HCT116 (cell line): ENCODE results near the gene DPYSL4. TPM values are rescaled to one million over a fixed set of nuclear protein-coding genes. Genes with fewer than 3 reads are reported as not detected.

Experiments used
- ATAC-seq: fragments of 200-7000 bp; cut with Tn5 transposase; 2 replicates; pipeline ENCODE4 v1.9.1; 2020; ENCODE audit warnings: mild to moderate bottlenecking, moderate library complexity
- BruUV-seq: library from RNA; stranded (reverse); fragments of 400-500 nt; replicated peaks from 2 replicates; lab custom pipeline; 2021; lab: Mats Ljungman, UMichigan
- CTCF ChIA-PET: fragments of 300-600 bp; sonication (Branson Sonifier 250); formaldehyde crosslinking; loops from one replicate; lab custom pipeline; 2021; ENCODE audit warnings: antibody characterized with exemption; lab: Charles Lee
- POLR2A ChIA-PET: fragments of 300-600, 350-600 bp; sonication (Branson Sonifier 250); formaldehyde crosslinking; loops from one replicate; lab custom pipeline; 2021; ENCODE audit warnings: antibody characterized with exemption; lab: Charles Lee
- RAD21 ChIA-PET, 2 experiments: fragments of 300-600 bp; sonication (Branson Sonifier 250); formaldehyde crosslinking; loops; one replicate each; lab custom pipeline; 2023; ENCODE audit warnings: low total read pairs in 2 of 2; ENCODE audit not compliant: uncharacterized antibody in 2 of 2, unreplicated experiment in 2 of 2, low non-redundant PET in 1 of 2; lab: Charles Lee
- DNase-seq: peaks from one replicate; pipeline ENCODE4 v3.0.0-alpha.2; 2010; ENCODE audit warnings: low read depth, low spot score
- H2AFZ ChIP-seq: fragments of 200-600 bp; shearing (Covaris generic), sonication (generic); 2 replicates; pipeline ENCODE4 v1.6.1; 2017; ENCODE audit warnings: low read depth, mixed run types, mixed read lengths, antibody characterized with exemption, low read length; ENCODE audit not compliant: poor library complexity, severe bottlenecking
- H3K27ac ChIP-seq: 2 replicates; pipeline ENCODE4 v1.5.1; 2012; ENCODE audit warnings: low read depth, low read length
- H3K27me3 ChIP-seq: fragments of 200-600 bp; sonication (generic); 2 replicates; pipeline ENCODE4 v1.6.1; 2016; ENCODE audit warnings: mixed run types, low read length, mixed read lengths; ENCODE audit not compliant: insufficient read depth
- H3K36me3 ChIP-seq, 2 experiments: fragments of 200-500 bp in 1 of 2; fragments of 200-600 bp in 1 of 2; sonication (Bioruptor generic) in 1 of 2; sonication (generic) in 1 of 2; 2 replicates each; pipeline versions ENCODE4 v1.5.1 to v1.6.1; 2014 to 2016; ENCODE audit warnings: low read length in 2 of 2, inconsistent platforms in 1 of 2, mixed read lengths in 1 of 2, mixed run types in 1 of 2; ENCODE audit not compliant: insufficient read depth in 2 of 2, control insufficient read depth in 1 of 2
- H3K4me1 ChIP-seq, 2 experiments: fragments of 200-600 bp in 1 of 2; sonication (generic) in 1 of 2; 2 replicates each; pipeline versions ENCODE4 v1.5.1 to v1.6.1; 2012 to 2017; ENCODE audit warnings: low read length in 2 of 2, inconsistent platforms in 1 of 2, mild to moderate bottlenecking in 1 of 2, mixed read lengths in 1 of 2, mixed run types in 1 of 2, moderate library complexity in 1 of 2; ENCODE audit not compliant: insufficient read depth in 2 of 2, control insufficient read depth in 1 of 2
- H3K4me2 ChIP-seq: fragments of 200-600 bp; sonication (generic); 2 replicates; pipeline ENCODE4 v1.6.1; 2017; ENCODE audit warnings: mixed run types, low read length, mixed read lengths
- H3K4me3 ChIP-seq, 2 experiments: fragments of 200-600 bp in 1 of 2; sonication (generic) in 1 of 2; replicated peaks in 1 of 2; 2 replicates each; pipeline ENCODE4 v1.5.1; 2011 to 2016; ENCODE audit warnings: low read length in 2 of 2, control low read depth in 1 of 2, low read depth in 1 of 2, mild to moderate bottlenecking in 1 of 2, mixed read lengths in 1 of 2, mixed run types in 1 of 2
- H3K79me2 ChIP-seq: fragments of 200-600 bp; sonication (generic); 2 replicates; pipeline ENCODE4 v1.6.1; 2017; ENCODE audit warnings: mild to moderate bottlenecking, mixed run types, low read length, moderate library complexity, mixed read lengths; ENCODE audit not compliant: insufficient read depth
- H3K9ac ChIP-seq: fragments of 200-600 bp; sonication (generic); 2 replicates; pipeline ENCODE4 v1.6.1; 2016; ENCODE audit warnings: low read length, mixed read lengths
- H3K9me2 ChIP-seq: fragments of 200-600 bp; sonication (generic), shearing (Covaris generic); 2 replicates; pipeline ENCODE4 v1.6.1; 2017; ENCODE audit warnings: mixed run types, mild to moderate bottlenecking, moderate library complexity; ENCODE audit not compliant: insufficient read depth
- H3K9me3 ChIP-seq, 2 experiments: fragments of 200-500 bp in 1 of 2; fragments of 200-600 bp in 1 of 2; sonication (Bioruptor generic) in 1 of 2; sonication (generic) in 1 of 2; 2 replicates each; pipeline ENCODE4 v1.6.1; 2014 to 2017; ENCODE audit warnings: low read length in 2 of 2, mixed read lengths in 2 of 2, inconsistent platforms in 1 of 2, low read depth in 1 of 2, mild to moderate bottlenecking in 1 of 2, mixed run types in 1 of 2, moderate library complexity in 1 of 2; ENCODE audit not compliant: control insufficient read depth in 1 of 2, insufficient read depth in 1 of 2
- H4K20me1 ChIP-seq: fragments of 200-600 bp; sonication (generic), shearing (Covaris generic); 2 replicates; pipeline ENCODE4 v1.6.1; 2017; ENCODE audit warnings: mixed run types, mild to moderate bottlenecking, moderate library complexity; ENCODE audit not compliant: insufficient read depth
- CBX3 ChIP-seq: IDR thresholded peaks from 2 replicates; pipeline ENCODE4 v1.6.1; 2012; ENCODE audit warnings: low read depth
- CEBPB ChIP-seq: IDR thresholded peaks from 2 replicates; pipeline ENCODE4 v1.6.1; 2012; ENCODE audit warnings: low read depth
- EGR1 ChIP-seq: IDR thresholded peaks from 2 replicates; pipeline ENCODE4 v1.6.1; 2012; ENCODE audit warnings: low read depth
- ELF1 ChIP-seq: IDR thresholded peaks from 2 replicates; pipeline ENCODE4 v1.6.1; 2012; ENCODE audit warnings: low read depth, borderline replicate concordance
- JUND ChIP-seq: IDR thresholded peaks from 2 replicates; pipeline ENCODE4 v1.6.1; 2012
- POLR2A ChIP-seq: IDR thresholded peaks from 2 replicates; pipeline ENCODE4 v1.7.0; 2011; ENCODE audit warnings: borderline replicate concordance; ENCODE audit not compliant: insufficient read depth, insufficient read length; ENCODE audit errors: extremely low read depth
- POLR2AphosphoS5 ChIP-seq: IDR thresholded peaks from 2 replicates; pipeline ENCODE4 v1.6.1; 2011; ENCODE audit warnings: mild to moderate bottlenecking, low read depth, low read length, moderate library complexity
- RAD21 ChIP-seq: IDR thresholded peaks from 2 replicates; pipeline ENCODE4 v1.6.1; 2012; ENCODE audit warnings: low read depth, mild to moderate bottlenecking
- SIN3A ChIP-seq: IDR thresholded peaks from 2 replicates; pipeline ENCODE4 v1.6.1; 2012; ENCODE audit warnings: low read depth
- SRF ChIP-seq: IDR thresholded peaks from 2 replicates; pipeline ENCODE4 v1.6.1; 2012; ENCODE audit warnings: low read depth
- TCF7L2 ChIP-seq: IDR thresholded peaks from 2 replicates; pipeline ENCODE4 v1.7.0; 2011; ENCODE audit warnings: borderline replicate concordance, inconsistent platforms; ENCODE audit not compliant: insufficient read depth, insufficient read length; ENCODE audit errors: extremely low read depth
- YY1 ChIP-seq: IDR thresholded peaks from 2 replicates; pipeline ENCODE4 v1.6.1; 2011; ENCODE audit warnings: low read length, low read depth, moderate library complexity, mild to moderate bottlenecking; ENCODE audit not compliant: insufficient replicate concordance; ENCODE audit errors: extremely low read depth
- ZFX ChIP-seq: fragments of 450-650 bp; IDR thresholded peaks from 2 replicates; pipeline ENCODE4 v1.6.1; 2017
- intact Hi-C: fragments of 100-400 bp; cut with micrococcal nuclease; formaldehyde crosslinking; loops from 2 replicates; pipeline ENCODE4 v1.10.0; 2022
- total RNA-seq: library from RNA; stranded (reverse); gene quantifications from one replicate; pipeline ENCODE4 v1.2.1, GENCODE V29; 2021; ENCODE audit not compliant: unreplicated experiment
- TF ChIP-seq, protein P1 (sequence below): IDR thresholded peaks from 2 replicates; pipeline ENCODE4 v1.6.1; 2012
- TF ChIP-seq, protein P2 (sequence below): IDR thresholded peaks from 2 replicates; pipeline ENCODE4 v1.6.1; 2012
- TF ChIP-seq, protein P3 (sequence below): IDR thresholded peaks from 2 replicates; pipeline ENCODE4 v1.6.1; 2012; ENCODE audit warnings: low read depth
- TF ChIP-seq, protein P4 (sequence below), 3 experiments: fragments of 200-600 bp in 1 of 3; sonication (generic) in 1 of 3; IDR thresholded peaks in 2 of 3; conservative IDR thresholded peaks in 1 of 3; 2 replicates each; pipeline ENCODE4 v1.5.1; 2012 to 2017; ENCODE audit warnings: low read depth in 2 of 3, low read length in 2 of 3, antibody characterized with exemption in 1 of 3, borderline replicate concordance in 1 of 3, control low read depth in 1 of 3, mild to moderate bottlenecking in 1 of 3, mixed read lengths in 1 of 3, mixed run types in 1 of 3, moderate library complexity in 1 of 3; ENCODE audit not compliant: insufficient read depth in 1 of 3

DPYSL4 gene
- total RNA-seq, 1 experiment from 2014 or later = 5.4 TPM

DNA sequence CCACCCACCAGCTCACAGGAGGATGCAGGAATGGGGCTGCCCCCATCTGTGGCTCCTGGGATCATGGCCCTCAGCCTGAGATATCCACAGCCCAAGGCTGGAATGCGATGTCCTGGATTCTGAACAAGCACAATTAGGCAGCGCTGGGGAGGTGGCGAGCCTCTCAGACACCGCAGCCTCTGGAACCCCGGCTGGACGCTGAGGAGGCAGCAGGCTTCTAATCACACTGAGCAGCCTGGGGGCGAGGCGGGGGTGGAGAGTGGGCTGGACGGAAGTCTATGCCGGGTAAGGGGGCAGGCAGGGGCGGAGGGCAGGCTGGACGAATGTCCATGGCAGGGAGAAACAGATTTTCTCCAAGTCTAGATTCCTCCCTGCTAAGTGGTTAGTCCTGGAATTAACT, 56.4 kb downstream of the DPYSL4 start:
- Histone ChIP-seq H3K79me2 (no peaks in the 10 kb centered on the region), H3K4me3 (no peak overlapping the region), H3K9me3 (no peaks in the 10 kb centered on the region), H3K4me1 (peaks cover 0 to under 1% of the 10 kb centered on the region in 2 experiments; a peak in 1 of 4 replicates), H3K9me2 (no peaks in the 10 kb centered on the region), H3K4me2 (no peak overlapping the region), H3K9ac (no peak overlapping the region), H2AFZ (no peak overlapping the region), H4K20me1 (no peaks in the 10 kb centered on the region), H3K27me3 (no peaks in the 10 kb centered on the region), H3K36me3 (no peaks in the 10 kb centered on the region), H3K27ac (no peak overlapping the region)
- DNase-seq = no peak
- ChIA-PET POLR2A (no interaction called here), CTCF (no interaction called here), RAD21 (no interaction called here)
- intact Hi-C loops = no loop called here
- no peak for ATAC-seq
- TF ChIP-seq JUND (no peak), RAD21 (no peak), ELF1 (no peak), CBX3 (no peak), POLR2AphosphoS5 (no peak), EGR1 (no peak), YY1 (no peak), ZFX (no peak), SIN3A (no peak), CEBPB (no peak), SRF (no peak), POLR2A (no peak)
- TF ChIP-seq, protein P1, sequence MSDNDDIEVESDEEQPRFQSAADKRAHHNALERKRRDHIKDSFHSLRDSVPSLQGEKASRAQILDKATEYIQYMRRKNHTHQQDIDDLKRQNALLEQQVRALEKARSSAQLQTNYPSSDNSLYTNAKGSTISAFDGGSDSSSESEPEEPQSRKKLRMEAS = no peak
- TF ChIP-seq, protein P2, sequence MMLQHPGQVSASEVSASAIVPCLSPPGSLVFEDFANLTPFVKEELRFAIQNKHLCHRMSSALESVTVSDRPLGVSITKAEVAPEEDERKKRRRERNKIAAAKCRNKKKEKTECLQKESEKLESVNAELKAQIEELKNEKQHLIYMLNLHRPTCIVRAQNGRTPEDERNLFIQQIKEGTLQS = no peak
- no TSS peak for BruUV-seq

DNA sequence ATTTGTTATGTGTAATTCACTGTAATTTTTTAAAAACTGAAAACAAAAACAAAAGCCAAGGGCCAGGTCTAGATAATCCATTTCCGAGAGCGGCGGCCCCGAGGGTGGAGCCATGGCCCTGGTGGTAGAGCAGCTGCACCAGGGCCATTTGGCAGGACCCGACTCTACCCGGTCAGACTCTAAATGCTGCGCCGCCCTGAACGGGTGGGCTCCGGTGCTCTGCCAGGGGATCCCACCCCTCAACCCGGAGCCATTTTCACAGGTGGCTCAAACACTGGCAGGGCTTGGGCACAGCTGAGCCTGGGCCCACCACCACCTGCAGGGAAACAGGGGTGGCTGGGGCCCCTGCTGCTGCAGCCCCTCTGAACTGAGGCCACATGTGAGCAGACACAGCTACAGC, 56.9 kb downstream of the DPYSL4 start:
- H4K20me1 ChIP-seq = no peaks in the 10 kb centered on the region
- no peak overlapping the region for H3K27ac ChIP-seq
- ChIA-PET RAD21 (no interaction called here), CTCF (no interaction called here), POLR2A (no interaction called here)
- H3K4me2 ChIP-seq = no peak overlapping the region
- no peaks in the 10 kb centered on the region for H3K27me3 ChIP-seq
- intact Hi-C loops = no loop called here
- no peaks in the 10 kb centered on the region for H3K9me3 ChIP-seq
- no peaks in the 10 kb centered on the region for H3K79me2 ChIP-seq
- H3K9me2 ChIP-seq = no peaks in the 10 kb centered on the region
- no peak overlapping the region for H3K4me3 ChIP-seq
- H2AFZ ChIP-seq = no peak overlapping the region
- no peaks in the 10 kb centered on the region for H3K36me3 ChIP-seq
- H3K9ac ChIP-seq = no peak overlapping the region
- DNase-seq (no peak), ATAC-seq (no peak)
- BruUV-seq = no TSS peak
- H3K4me1 ChIP-seq = peaks cover 0 to 5% of the 10 kb centered on the region in 2 experiments; a peak in 1 of 4 replicates
- TF ChIP-seq, protein P3, sequence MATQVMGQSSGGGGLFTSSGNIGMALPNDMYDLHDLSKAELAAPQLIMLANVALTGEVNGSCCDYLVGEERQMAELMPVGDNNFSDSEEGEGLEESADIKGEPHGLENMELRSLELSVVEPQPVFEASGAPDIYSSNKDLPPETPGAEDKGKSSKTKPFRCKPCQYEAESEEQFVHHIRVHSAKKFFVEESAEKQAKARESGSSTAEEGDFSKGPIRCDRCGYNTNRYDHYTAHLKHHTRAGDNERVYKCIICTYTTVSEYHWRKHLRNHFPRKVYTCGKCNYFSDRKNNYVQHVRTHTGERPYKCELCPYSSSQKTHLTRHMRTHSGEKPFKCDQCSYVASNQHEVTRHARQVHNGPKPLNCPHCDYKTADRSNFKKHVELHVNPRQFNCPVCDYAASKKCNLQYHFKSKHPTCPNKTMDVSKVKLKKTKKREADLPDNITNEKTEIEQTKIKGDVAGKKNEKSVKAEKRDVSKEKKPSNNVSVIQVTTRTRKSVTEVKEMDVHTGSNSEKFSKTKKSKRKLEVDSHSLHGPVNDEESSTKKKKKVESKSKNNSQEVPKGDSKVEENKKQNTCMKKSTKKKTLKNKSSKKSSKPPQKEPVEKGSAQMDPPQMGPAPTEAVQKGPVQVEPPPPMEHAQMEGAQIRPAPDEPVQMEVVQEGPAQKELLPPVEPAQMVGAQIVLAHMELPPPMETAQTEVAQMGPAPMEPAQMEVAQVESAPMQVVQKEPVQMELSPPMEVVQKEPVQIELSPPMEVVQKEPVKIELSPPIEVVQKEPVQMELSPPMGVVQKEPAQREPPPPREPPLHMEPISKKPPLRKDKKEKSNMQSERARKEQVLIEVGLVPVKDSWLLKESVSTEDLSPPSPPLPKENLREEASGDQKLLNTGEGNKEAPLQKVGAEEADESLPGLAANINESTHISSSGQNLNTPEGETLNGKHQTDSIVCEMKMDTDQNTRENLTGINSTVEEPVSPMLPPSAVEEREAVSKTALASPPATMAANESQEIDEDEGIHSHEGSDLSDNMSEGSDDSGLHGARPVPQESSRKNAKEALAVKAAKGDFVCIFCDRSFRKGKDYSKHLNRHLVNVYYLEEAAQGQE = no peak
- TF ChIP-seq ELF1 (no peak), TCF7L2 (no peak), SRF (no peak)
- TF ChIP-seq, protein P4, sequence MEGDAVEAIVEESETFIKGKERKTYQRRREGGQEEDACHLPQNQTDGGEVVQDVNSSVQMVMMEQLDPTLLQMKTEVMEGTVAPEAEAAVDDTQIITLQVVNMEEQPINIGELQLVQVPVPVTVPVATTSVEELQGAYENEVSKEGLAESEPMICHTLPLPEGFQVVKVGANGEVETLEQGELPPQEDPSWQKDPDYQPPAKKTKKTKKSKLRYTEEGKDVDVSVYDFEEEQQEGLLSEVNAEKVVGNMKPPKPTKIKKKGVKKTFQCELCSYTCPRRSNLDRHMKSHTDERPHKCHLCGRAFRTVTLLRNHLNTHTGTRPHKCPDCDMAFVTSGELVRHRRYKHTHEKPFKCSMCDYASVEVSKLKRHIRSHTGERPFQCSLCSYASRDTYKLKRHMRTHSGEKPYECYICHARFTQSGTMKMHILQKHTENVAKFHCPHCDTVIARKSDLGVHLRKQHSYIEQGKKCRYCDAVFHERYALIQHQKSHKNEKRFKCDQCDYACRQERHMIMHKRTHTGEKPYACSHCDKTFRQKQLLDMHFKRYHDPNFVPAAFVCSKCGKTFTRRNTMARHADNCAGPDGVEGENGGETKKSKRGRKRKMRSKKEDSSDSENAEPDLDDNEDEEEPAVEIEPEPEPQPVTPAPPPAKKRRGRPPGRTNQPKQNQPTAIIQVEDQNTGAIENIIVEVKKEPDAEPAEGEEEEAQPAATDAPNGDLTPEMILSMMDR (IDR thresholded peaks at IDR 0.05 in 2 of 3, conservative IDR thresholded peaks at IDR 0.05 in 1 of 3; ENCODE audit: borderline replicate concordance in 1 of 3, insufficient read depth in 1 of 3, low read depth in 2 of 3, low read length in 2 of 3) = no peak
- TF ChIP-seq, protein P1 = no peak
